ENCODE measurements around the gene ING3. TPM values are rescaled to one million over a fixed set of nuclear protein-coding genes. Genes with fewer than 3 reads are reported as not detected.
A peak's percentile ranks its signal among the peaks of the same experiment; 100 is the strongest.

Gene ING3
- total RNA-seq, 2 experiments from 2014 or later = 12.5 to 22.2 TPM

DNA sequence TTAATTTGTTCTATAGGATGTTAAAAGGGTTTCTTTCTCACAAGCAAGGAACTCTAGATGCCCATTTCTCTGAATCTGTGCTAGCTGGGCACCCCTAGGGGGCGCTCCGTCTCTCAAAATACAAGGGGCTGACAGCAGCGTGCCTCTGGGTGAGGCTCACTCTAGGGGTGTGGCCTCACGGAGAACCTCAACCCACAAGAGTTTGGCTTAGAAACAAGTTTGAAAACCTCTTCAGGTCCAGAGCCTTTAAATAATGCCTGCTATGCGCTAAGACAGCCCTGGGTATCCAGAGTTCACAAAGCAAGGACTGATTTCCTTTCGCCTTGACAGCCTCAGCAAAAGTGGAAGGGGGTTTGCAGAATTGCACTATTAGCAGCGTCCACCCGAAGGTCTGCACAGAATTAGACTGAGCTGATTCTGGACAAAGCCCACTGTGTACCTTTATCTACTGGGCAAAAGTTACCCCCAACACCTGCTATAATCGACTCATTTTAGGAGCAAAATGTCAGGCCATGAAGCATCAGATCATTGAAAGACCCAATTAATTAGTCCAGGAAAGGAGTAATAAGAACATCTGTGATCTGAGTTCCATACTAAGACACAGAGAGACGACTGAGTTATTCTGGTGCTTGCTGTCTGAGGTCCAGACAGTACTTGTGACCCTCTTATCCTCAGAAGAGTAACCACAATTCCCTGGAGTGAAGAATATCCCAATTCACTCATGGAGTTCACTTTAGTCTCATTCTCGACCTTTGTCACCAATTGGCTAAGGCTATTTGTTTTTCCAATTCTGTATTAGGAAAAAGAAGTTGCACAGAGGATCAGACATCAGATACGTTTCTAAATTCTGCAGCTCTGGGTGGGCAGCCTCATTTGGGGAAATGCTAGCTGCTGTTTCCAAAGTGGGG lies 37.4 kb downstream of the ING3 start:
- Histone ChIP-seq H3K4me2 (ENCODE audit: low read length) (peak overlapping the region; percentile 71), H3K79me2 (ENCODE audit: insufficient read depth, low read depth, low read length) (no peaks in the 10 kb centered on the region), H3K36me3 (ENCODE audit: insufficient read depth, low read length) (no peaks in the 10 kb centered on the region), H3K9me3 (ENCODE audit: low read length) (no peaks in the 10 kb centered on the region), H2AFZ (ENCODE audit: low read length) (peak overlapping the region; percentile 75), H4K20me1 (ENCODE audit: insufficient read depth, low read length) (no peaks in the 10 kb centered on the region), H3K4me1 (ENCODE audit: insufficient read depth, low read length, poor library complexity, severe bottlenecking) (peaks cover 7% of the 10 kb centered on the region), H3K9me2 (ENCODE audit: insufficient read depth, low read length) (no peaks in the 10 kb centered on the region), H3K27ac (ENCODE audit: low read depth, low read length, poor library complexity, severe bottlenecking) (no peak overlapping the region), H3K4me3 (ENCODE audit: low read depth, low read length, poor library complexity, severe bottlenecking) (peak overlapping the region; percentile 31)
- peak; percentile 85 for DNase-seq (ENCODE audit: low spot score)
- POLR2A ChIA-PET = interaction anchor here (1.1 kb wide), 1 partner anchor 21 kb away, joined by 4 read pairs; no protein-coding TSS in a partner anchor
- BruUV-seq (replicated peaks) = no TSS peak
- intact Hi-C loops (cut with micrococcal nuclease; ENCODE audit: unreplicated experiment) = loop anchor here (1.0 to 10.0 kb wide), 3 partner anchors 93 to 367 kb away; no protein-coding TSS in a partner anchor
- TF ChIP-seq EZH2phosphoT487 (IDR thresholded peaks at IDR 0.05; ENCODE audit: borderline replicate concordance, low read depth, low read length) (no peak), CTCF (conservative IDR thresholded peaks at IDR 0.05; ENCODE audit: low read length) (peak; percentile 99)
- CTCF ChIA-PET (ENCODE audit: unreplicated experiment) = no interaction called here

DNA sequence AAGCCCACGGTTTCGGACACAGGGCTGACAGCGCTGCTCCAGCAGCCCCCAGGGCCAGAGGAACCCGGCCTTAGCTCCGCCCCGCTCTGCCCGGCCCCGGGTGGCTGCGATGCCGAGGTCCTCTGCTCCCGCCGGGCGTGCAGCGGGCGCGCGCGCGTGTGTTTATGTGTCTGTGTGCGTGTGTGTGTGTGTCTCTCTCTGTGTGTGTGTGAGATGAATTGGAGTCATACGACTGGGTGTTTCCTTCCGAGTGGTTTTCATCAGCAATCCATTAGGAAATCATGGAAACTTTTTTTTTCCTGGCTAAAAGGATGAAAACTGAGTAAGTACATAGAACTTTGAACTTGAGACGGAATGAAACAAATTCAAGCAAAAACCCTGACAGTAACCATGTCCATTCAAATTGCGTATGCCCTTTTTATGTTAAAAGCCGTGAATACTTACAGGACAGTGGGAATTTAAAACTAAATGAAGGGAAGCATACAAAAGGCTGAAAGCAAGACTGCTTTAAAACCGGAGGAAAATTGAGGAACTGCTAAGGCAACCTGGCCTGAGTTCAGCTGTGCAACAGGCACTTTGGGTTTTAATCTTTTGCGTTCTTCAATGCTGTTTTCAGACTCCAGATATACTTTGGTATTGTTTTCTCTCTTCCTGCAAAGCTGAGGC lies 38.1 kb downstream of the ING3 start, which contains the start of gene CPED1:
Gene CPED1 (plus strand): TSS at position 121 of the 666 bp plus-strand sequence. CDS start 911 bp downstream, outside the sequence.
- Histone ChIP-seq H3K36me3 (ENCODE audit: insufficient read depth, low read length) (no peaks in the 10 kb centered on the region), H4K20me1 (ENCODE audit: insufficient read depth, low read length) (no peaks in the 10 kb centered on the region), H2AFZ (ENCODE audit: low read length) (peak within 1 kb of the TSS; percentile 75), H3K4me1 (ENCODE audit: insufficient read depth, low read length, poor library complexity, severe bottlenecking) (peaks cover 7% of the 10 kb centered on the region), H3K4me3 (ENCODE audit: low read depth, low read length, poor library complexity, severe bottlenecking) (peak within 1 kb of the TSS; percentile 31), H3K9me2 (ENCODE audit: insufficient read depth, low read length) (no peaks in the 10 kb centered on the region), H3K4me2 (ENCODE audit: low read length) (peak within 1 kb of the TSS; percentile 71), H3K27ac (ENCODE audit: low read depth, low read length, poor library complexity, severe bottlenecking) (no peak within 1 kb of the TSS), H3K9me3 (ENCODE audit: low read length) (no peaks in the 10 kb centered on the region), H3K79me2 (ENCODE audit: insufficient read depth, low read depth, low read length) (no peaks in the 10 kb centered on the region)
- intact Hi-C loops (cut with micrococcal nuclease; ENCODE audit: unreplicated experiment) = loop anchor here (10.0 kb wide), 1 partner anchor 366 kb away; no protein-coding TSS in a partner anchor
- ChIA-PET POLR2A (interaction anchor here (0.6 kb wide), 1 partner anchor 71 kb away, joined by 4 read pairs; no protein-coding TSS in a partner anchor), CTCF (ENCODE audit: unreplicated experiment) (no interaction called here)
- TF ChIP-seq EZH2phosphoT487 (IDR thresholded peaks at IDR 0.05; ENCODE audit: borderline replicate concordance, low read depth, low read length) = 0 out of 2 replicates have a peak, but pooled peaks have one; percentile 22
- no peak for TF ChIP-seq CTCF (conservative IDR thresholded peaks at IDR 0.05; ENCODE audit: low read length)
- BruUV-seq (replicated peaks) = no TSS peak
- peak; percentile 10 for DNase-seq (ENCODE audit: low spot score)

All from OCI-LY7 (cell line).